Measurements from ENCODE around the gene TUBAL3. TPM values are rescaled to one million over a fixed set of nuclear protein-coding genes. Genes with fewer than 3 reads are reported as not detected.

The TUBAL3 gene
- total and polyA plus RNA-seq, 2 donors (not counting 1 experiment from before 2014, with no cell fraction given) = not detected

- H3K4me2 ChIP-seq (ENCODE audit: extremely low read depth, insufficient read depth, low read length) = peak overlapping the region; percentile 68
- no peak for DNase-seq (ENCODE audit: low read depth in 2 of 2)
- no peak for TF ChIP-seq CTCF (conservative IDR thresholded peaks at IDR 0.05 in 1 of 2, IDR thresholded peaks at IDR 0.05 in 1 of 2; ENCODE audit: low read depth in 1 of 2, low read length in 2 of 2)
- no peak for TF ChIP-seq EZH2 (IDR thresholded peaks at IDR 0.05; ENCODE audit: low read length, missing control alignments)
Measured at GRCh38 chr10:5448333-5449001, 43.8 kb upstream of the TUBAL3 start.

DNA sequence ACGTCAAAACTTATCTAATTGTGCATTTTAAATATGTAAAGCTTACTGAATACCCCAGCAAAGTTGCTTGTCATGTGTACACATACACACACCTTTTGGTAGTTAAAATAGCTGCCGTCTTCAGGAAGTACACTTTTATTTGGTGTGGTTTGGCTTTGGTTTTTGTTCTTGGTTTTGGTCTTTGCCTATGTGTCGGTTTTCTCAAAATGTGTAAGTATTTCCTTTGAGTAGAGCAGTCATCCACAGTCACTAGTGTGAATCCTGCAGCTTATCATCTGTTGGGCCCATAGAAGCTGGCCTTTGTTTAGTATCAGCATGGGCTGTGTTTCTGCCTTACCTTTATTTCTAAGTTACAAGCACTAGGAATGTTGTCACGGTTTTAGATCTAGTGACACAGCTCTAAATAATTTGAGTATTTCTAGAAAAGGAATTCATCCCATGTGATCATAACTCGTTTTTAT, 43.0 kb upstream of the TUBAL3 start:
- Histone ChIP-seq H3K9me3 (ENCODE audit: control insufficient read depth, insufficient read depth, low read depth, low read length) (no peaks in the 10 kb centered on the region), H3K27ac (ENCODE audit: insufficient read depth, low read length) (peak overlapping the region; percentile 15), H3K36me3 (ENCODE audit: control insufficient read depth, insufficient read depth, low read length) (peaks cover 2% of the 10 kb centered on the region), H3K79me2 (ENCODE audit: control insufficient read depth, insufficient read depth, low read length) (peaks cover 19% of the 10 kb centered on the region), H3K9ac (ENCODE audit: insufficient read depth, low read length) (no peak overlapping the region), H4K20me1 (ENCODE audit: control insufficient read depth, extremely low read depth, insufficient read depth, low read length) (no peaks in the 10 kb centered on the region), H2AFZ (ENCODE audit: low read length) (no peak overlapping the region), H3K4me1 (ENCODE audit: control insufficient read depth, extremely low read depth, insufficient read depth, low read length) (no peaks in the 10 kb centered on the region), H3K4me2 (ENCODE audit: extremely low read depth, insufficient read depth, low read length) (peak overlapping the region; percentile 86), H3K27me3 (ENCODE audit: control insufficient read depth, insufficient read depth, low read length) (no peaks in the 10 kb centered on the region), H3K4me3 (replicated peaks in 1 of 4; ENCODE audit: control extremely low read depth in 1 of 4, insufficient read depth in 1 of 4, low read depth in 3 of 4, low read length in 4 of 4) (peak overlapping the region; percentile 68 to 95 (median 69))
- DNase-seq (ENCODE audit: low read depth in 2 of 2) = peak in 1 of 2 donors; percentile 49
- no peak for TF ChIP-seq CTCF (conservative IDR thresholded peaks at IDR 0.05 in 1 of 2, IDR thresholded peaks at IDR 0.05 in 1 of 2; ENCODE audit: low read depth in 1 of 2, low read length in 2 of 2)
- no peak for TF ChIP-seq EZH2 (IDR thresholded peaks at IDR 0.05; ENCODE audit: low read length, missing control alignments)

More at GRCh38 chr10:5448333-5449001, 43.8 kb upstream of the TUBAL3 start:
- no peak overlapping the region for H3K9ac ChIP-seq (ENCODE audit: insufficient read depth, low read length)
- no peak overlapping the region for H2AFZ ChIP-seq (ENCODE audit: low read length)
- no peaks in the 10 kb centered on the region for H4K20me1 ChIP-seq (ENCODE audit: control insufficient read depth, extremely low read depth, insufficient read depth, low read length)
- H3K9me3 ChIP-seq (ENCODE audit: control insufficient read depth, insufficient read depth, low read depth, low read length) = no peaks in the 10 kb centered on the region
- H3K27ac ChIP-seq (ENCODE audit: insufficient read depth, low read length) = peak overlapping the region; percentile 43
- no peaks in the 10 kb centered on the region for H3K27me3 ChIP-seq (ENCODE audit: control insufficient read depth, insufficient read depth, low read length)
- H3K4me1 ChIP-seq (ENCODE audit: control insufficient read depth, extremely low read depth, insufficient read depth, low read length) = no peaks in the 10 kb centered on the region
- H3K36me3 ChIP-seq (ENCODE audit: control insufficient read depth, insufficient read depth, low read length) = peaks cover 2% of the 10 kb centered on the region
- H3K4me3 ChIP-seq (replicated peaks in 1 of 4; ENCODE audit: control extremely low read depth in 1 of 4, insufficient read depth in 1 of 4, low read depth in 3 of 4, low read length in 4 of 4) = peak overlapping the region; percentile 15 to 95 (median 44)
- peaks cover 19% of the 10 kb centered on the region for H3K79me2 ChIP-seq (ENCODE audit: control insufficient read depth, insufficient read depth, low read length)

DNA sequence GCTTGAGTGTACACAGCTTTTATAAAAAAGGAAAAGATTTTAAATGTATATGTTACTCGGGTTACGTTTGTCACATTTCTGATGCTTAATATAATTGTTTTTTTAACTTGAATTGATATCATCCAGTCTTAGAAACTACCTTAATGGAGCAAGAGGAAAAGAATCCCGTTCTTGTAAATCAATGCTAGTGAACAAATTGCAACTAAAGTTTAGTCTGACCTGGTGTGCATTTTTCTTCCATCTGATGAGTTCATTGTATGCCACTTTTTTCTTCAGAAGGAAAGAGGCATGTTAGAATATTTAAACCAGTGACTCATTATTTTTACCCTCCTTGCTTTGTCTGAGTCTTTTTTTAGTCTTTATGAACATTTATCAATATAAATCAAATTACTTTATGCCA, 42.4 kb upstream of the TUBAL3 start:
- no peaks in the 10 kb centered on the region for H3K27me3 ChIP-seq (ENCODE audit: control insufficient read depth, insufficient read depth, low read length)
- no peaks in the 10 kb centered on the region for H4K20me1 ChIP-seq (ENCODE audit: control insufficient read depth, extremely low read depth, insufficient read depth, low read length)
- H3K4me3 ChIP-seq (replicated peaks in 1 of 4; ENCODE audit: control extremely low read depth in 1 of 4, insufficient read depth in 1 of 4, low read depth in 3 of 4, low read length in 4 of 4) = peak overlapping the region; percentile 68 to 95 (median 69)
- H3K4me1 ChIP-seq (ENCODE audit: control insufficient read depth, extremely low read depth, insufficient read depth, low read length) = no peaks in the 10 kb centered on the region
- no peaks in the 10 kb centered on the region for H3K9me3 ChIP-seq (ENCODE audit: control insufficient read depth, insufficient read depth, low read depth, low read length)
- peaks cover 19% of the 10 kb centered on the region for H3K79me2 ChIP-seq (ENCODE audit: control insufficient read depth, insufficient read depth, low read length)
- no peaks in the 10 kb centered on the region for H3K36me3 ChIP-seq (ENCODE audit: control insufficient read depth, insufficient read depth, low read length)
- peak overlapping the region; percentile 86 for H3K4me2 ChIP-seq (ENCODE audit: extremely low read depth, insufficient read depth, low read length)
- peak overlapping the region; percentile 15 for H3K27ac ChIP-seq (ENCODE audit: insufficient read depth, low read length)
- H2AFZ ChIP-seq (ENCODE audit: low read length) = no peak overlapping the region
- H3K9ac ChIP-seq (ENCODE audit: insufficient read depth, low read length) = no peak overlapping the region
- no peak for TF ChIP-seq EZH2 (IDR thresholded peaks at IDR 0.05; ENCODE audit: low read length, missing control alignments)
- TF ChIP-seq CTCF (conservative IDR thresholded peaks at IDR 0.05 in 1 of 2, IDR thresholded peaks at IDR 0.05 in 1 of 2; ENCODE audit: low read depth in 1 of 2, low read length in 2 of 2) = no peak
- peak; percentile 35 to 57 for DNase-seq (ENCODE audit: low read depth in 2 of 2)

All from fibroblast of lung (primary cell).